Mammary epithelial cell (primary cell): ENCODE results near the gene SKOR2.
A peak's percentile ranks its signal among the peaks of the same experiment; 100 is the strongest.

Source experiments
- EZH2 ChIP-seq: IDR thresholded peaks from 2 replicates; pipeline ENCODE4 v1.6.1; 2012; ENCODE audit warnings: low read length, inconsistent platforms, borderline replicate concordance
- TF ChIP-seq, protein P1 (sequence below), 2 donors: IDR thresholded peaks in 1 of 2; conservative IDR thresholded peaks in 1 of 2; 2 replicates each; pipeline ENCODE4 v1.5.1; 2011 to 2012; ENCODE audit warnings: inconsistent platforms in 2 of 2, low read length in 2 of 2, mild to moderate bottlenecking in 2 of 2, control low read depth in 1 of 2, low read depth in 1 of 2; ENCODE audit not compliant: insufficient read depth in 1 of 2; ENCODE audit errors: extremely low read depth in 1 of 2

DNA sequence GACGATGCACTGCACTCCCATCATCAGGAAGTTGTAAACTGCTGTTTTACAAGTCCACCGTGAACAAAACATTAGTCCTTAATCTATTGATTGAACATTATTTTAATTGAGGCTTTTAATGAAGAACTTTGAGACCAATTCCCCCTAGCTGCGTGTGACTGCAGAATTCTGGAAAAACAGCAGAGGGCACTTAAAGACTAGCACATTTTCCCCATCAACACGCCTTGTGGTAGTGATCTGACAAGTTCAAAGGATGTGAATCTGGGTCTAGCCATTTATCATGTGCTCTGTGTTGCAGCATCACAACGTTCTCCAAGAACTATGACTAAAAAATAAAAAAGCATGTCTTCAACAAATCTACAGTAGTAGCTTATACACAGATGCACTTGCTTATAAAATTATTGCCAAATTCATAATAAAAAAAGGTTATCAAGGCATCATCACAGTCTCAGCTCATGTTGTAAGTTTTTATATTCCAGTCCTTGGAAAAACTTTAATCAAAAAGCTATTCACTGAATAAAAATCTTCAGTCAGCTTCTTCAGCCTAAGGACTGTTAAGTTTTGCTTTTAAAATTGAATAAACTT lies 35.8 kb downstream of the SKOR2 start:
- TF ChIP-seq, protein P1, sequence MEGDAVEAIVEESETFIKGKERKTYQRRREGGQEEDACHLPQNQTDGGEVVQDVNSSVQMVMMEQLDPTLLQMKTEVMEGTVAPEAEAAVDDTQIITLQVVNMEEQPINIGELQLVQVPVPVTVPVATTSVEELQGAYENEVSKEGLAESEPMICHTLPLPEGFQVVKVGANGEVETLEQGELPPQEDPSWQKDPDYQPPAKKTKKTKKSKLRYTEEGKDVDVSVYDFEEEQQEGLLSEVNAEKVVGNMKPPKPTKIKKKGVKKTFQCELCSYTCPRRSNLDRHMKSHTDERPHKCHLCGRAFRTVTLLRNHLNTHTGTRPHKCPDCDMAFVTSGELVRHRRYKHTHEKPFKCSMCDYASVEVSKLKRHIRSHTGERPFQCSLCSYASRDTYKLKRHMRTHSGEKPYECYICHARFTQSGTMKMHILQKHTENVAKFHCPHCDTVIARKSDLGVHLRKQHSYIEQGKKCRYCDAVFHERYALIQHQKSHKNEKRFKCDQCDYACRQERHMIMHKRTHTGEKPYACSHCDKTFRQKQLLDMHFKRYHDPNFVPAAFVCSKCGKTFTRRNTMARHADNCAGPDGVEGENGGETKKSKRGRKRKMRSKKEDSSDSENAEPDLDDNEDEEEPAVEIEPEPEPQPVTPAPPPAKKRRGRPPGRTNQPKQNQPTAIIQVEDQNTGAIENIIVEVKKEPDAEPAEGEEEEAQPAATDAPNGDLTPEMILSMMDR (conservative IDR thresholded peaks at IDR 0.05 in 1 of 2, IDR thresholded peaks at IDR 0.05 in 1 of 2; ENCODE audit: extremely low read depth in 1 of 2, insufficient read depth in 1 of 2, low read depth in 1 of 2, low read length in 2 of 2): peak; percentile 63 to 81
- TF ChIP-seq EZH2: no peak
